GM18520 (cell line): ENCODE data around the gene CLCN5.
"Not testable (repeated sequence)": the region's sequence is repeated elsewhere in the genome, so short reads cannot be mapped to it uniquely, and the experiment has no call there.

Source experiments
- ATAC-seq: cut with Tn5 transposase; IDR thresholded peaks from one replicate; pipeline ENCODE4 v1.9.1; 2021; ENCODE audit not compliant: unreplicated experiment

Gene CLCN5

DNA sequence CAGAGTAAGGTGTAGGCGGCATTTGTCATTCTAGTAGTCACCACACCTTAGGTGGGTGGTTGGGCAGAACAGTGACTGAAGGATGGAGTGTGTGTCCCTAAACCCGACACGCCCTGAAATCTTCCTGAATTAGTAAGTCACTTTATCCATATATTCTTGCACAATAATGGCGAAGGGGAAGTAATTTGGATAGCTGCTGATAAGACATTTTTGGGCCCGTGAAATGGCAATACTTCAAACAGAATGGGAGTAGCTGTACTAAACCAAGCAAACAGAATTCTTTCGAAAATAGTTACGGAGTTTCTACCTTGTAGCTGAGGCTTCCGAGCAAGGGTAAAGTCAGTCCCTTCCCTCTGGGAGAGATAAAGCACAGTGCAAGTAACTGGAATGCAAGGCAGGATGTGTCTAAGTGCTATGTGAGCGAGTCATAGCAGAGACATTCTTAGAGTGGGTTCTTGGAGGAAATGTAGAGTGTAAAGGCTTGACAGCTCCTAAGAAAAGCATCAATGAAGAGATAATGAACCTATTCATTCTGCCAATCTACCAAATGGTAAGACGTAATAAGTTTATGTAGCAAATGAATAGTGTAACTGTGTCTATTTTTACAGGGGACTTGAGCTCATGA lies 72.8 kb downstream of the CLCN5 start:
- ATAC-seq, result no peak

DNA sequence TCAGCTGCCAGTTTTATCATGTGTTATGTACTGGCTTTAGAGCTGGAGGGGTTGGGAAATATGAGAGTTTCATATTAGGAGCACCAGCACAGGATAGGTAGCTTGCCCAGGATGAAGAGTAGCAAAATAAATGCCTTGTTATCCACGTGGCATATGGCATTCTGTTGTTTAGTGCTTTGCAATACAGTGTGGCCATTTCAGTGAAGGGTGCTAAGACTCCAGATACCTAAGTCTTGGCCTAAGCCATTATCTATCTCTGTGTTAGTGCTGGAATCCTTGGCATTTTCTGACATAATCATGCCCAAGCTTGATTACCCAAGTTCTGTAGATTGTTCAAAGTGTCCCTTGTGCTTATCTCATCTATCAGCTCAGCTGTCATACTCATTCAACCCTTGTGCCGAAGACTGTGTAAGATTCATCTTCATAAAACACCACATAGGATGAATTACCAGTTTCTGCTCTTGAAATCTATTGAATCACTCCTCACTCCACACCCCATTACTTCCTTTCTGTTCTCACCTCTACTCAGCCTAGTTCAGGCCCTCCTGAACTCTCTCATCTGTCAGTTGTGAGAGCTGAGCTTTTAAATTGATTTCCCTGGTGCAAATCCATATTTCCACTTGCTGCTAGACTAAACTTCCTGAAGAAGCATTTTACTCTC lies 73.5 kb downstream of the CLCN5 start:
- no peak for ATAC-seq

DNA sequence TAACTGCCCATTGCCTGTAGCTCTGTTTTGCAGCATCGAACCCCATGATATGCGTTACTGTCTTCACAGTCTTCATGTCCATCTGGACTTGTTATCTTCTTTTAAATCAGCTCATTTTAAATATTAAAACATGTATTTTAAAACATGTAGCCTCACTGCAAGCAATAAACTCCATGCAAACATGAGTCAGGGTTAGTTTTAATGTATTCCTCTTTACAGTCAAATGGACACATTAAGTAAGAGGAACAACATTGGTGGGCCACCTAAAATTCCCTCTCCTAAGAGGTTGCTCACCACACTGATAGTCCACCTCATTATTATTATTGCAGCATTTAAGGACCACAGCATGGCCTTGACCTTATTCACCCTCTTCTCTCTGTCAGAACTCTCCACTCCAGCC lies 74.1 kb downstream of the CLCN5 start:
- ATAC-seq, result no peak

DNA sequence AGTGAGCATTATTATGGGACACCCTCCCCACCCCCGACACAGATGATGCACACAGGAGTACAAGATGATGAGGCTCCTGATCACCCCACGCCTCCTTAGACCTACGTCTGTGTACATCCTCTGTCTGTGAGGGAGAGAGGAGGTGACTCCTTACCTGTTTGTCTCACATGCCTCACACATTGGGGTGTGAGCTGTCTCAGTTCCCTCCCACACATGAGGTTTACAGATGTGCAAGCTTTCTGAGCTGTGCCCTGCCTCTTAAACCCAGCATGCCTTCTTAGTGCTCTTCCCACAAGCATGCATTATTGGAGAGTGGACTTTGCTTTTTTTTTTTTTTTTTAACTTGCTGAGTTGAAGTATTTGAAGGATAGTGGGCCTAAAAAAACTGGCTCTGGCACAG lies 76.7 kb downstream of the CLCN5 start:
- no peak for ATAC-seq

DNA sequence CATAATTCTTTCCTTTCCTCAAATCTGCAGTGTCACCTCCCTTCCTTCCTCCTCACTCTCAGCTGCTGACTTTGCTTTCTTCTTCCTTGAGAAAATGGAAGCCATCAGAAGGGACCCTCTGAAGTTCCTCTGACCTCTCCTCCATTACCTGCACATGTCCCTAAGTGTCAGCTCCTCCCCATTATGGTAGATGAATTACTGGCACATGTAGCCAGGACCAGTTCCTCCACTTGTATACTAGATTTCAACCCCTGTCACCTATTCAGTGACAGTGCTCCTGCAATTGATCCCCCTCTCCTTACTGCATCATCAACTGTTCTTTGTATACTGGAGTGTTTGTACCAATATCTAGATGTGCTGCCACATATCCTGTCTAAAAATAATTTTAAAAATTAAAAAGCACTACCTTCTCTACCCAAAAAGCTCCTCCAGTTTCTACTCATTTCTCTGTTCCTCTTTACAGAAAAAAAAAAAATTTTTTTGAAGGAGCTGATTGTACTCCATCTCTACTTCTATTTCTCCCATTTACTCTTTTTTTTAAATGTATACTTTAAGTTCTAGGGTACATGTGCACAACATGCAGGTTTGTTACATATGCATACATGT lies 78.6 kb downstream of the CLCN5 start:
- ATAC-seq, result no peak

DNA sequence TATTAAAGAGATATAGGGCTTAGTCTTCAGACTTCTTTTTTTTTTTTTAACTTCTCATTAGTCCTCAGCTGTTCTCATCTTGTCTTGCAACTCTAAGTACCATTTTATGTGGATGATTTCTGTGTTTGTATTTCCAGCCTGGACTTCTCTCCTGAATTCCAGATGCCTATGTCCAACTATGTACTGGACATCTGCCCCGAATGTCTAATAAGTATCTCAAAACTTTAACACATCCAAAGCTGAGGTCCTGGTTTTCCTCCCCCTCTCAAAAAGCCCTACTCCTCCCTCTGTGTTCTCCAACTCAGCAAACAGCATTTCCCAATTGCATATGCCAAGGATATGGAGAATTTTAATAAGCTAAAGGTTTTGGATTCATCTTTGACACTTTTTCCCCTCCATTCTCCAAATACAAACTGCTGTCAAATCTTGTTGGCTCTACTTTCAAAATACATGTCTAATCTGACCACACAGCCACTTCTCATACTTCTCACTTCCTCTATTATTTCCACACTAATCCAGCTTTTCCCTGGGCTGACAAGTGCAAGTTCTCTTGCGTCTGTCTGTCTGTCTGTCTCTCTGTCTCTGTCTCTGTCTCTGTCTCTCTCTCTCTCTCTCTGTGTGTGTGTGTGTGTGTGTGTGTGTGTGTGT lies 79.8 kb downstream of the CLCN5 start:
- no peak for ATAC-seq

DNA sequence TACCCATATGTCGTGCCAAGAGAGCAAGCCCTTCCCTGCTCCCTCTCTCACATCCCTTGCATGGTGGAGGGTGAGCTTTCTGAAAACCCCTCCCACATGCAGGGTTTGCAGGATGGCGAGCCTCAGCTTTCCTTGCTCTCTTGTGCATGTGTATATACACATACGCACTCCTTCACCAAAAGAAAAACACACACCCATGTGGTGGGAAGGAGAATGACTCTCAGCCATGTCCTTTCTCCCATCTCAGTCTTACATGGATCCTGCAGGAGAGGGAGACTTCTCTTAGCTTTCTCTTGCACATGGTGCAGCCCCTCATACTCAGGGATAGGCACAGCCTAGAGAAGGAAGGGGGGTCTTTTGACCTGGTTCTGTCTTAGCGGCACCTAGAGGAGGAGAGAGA lies 81.1 kb downstream of the CLCN5 start:
- ATAC-seq, result no peak

DNA sequence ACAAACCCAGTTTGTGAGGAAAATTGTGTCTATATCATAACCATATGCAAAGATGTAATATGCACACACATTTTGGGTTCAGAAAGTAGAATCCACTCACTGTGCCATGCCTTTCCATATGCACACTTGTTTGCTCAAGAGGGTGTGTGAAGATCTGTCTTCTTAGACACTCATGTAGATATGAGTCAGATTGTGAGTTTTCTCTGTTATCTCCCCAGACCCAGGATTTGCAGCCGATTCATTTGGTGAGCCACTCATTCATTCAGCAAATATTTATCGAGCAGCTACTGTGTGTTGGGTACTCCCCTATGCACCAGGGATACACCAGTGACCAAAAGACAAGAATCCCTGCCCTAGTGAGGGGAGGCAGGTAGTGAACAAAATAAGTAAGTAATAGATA lies 81.5 kb downstream of the CLCN5 start:
- ATAC-seq, result no peak

DNA sequence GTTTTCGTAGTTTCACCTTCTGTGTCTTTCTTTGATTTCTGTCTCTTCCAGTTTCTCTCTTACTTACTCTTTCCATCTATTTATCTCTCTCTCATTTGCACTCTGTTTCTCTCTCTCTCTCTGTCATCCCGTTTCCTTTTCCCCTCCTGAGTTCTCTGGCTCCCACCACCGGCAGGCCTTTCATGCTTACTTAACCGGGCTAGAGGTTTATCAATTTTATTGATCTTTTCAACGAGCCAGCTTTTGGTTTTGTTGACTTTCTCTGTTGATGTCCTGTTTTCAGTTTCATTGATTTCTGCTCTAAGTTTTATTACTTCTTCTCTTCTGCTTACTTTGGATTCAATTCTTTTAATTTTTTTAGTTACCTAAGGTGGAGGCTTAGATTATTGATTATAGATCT lies 103.2 kb downstream of the CLCN5 start:
- ATAC-seq, result not testable (repeated sequence)

DNA sequence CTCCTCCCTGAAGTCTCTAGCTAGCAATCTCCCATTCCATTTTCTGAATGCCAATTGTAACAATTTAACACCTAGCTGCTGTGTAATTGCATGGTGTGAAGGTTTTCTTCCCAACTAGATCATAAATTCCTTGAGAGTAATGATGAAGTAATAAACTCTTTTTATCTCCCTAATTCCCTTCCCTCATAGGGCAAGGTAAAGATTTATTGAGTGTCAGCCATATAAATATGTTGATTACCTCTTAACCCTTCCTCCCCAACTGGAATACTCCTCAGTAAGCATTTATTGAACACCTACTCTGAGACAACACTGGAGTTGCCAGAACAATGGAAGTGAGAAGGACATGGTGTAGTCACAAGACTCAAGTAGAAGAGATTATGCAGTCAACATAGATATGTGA lies 112.7 kb downstream of the CLCN5 start:
- no peak for ATAC-seq

DNA sequence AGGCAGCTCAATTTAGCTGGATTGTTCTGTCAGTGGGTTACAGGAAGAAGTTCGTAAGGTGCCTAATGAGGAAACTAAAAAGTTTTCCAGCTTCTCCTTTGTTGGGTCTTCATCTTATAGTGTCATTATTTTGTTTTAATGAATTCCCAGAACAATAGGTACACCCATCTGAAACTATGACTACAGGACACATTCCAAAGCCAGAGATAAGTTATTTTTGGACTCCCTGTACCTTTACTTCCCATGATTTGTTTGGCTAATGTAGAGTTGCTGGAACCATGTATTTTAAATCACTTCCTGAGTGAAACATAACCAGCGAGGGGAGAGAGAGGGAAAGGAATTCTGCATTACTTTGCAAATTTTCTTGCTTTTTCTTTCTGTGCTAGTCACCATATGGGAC lies 114.0 kb downstream of the CLCN5 start:
- ATAC-seq, result no peak

DNA sequence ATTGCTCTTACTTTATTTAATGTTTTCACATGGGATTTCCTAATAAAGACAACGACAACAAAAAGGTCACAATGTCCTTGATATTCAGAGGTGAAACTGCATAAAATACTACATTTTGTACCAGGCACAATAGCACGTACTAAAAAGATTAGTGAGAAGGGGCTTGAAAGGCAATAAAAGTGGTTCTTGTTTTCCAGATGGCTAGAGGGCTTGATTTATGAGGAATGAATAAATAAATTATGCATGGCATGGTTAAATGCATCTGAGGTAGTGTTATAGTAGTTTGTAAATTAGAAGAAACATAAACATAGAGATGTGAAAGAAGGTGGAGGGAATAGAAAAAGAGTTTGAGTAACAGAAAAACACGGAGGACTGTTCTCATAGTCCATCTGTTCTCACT lies 123.4 kb downstream of the CLCN5 start:
- no peak for ATAC-seq

DNA sequence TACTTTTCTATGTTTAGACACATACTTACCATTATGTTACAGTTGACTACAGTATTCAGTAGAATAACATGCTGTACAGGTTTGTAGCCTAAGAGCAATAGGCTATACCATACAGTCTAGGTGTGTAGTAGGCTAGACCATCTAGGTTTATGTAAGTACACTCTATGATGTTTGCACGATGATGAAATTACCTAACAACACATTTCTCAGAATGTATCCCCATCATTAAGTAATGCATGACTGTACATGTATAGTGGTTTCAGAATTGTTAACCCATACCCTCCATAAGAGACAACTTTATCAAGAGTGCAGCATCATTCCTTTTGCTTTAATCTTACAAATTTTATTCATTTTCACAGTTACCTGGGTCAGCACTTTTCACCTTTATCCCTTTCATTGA lies 126.8 kb downstream of the CLCN5 start:
- no peak for ATAC-seq

DNA sequence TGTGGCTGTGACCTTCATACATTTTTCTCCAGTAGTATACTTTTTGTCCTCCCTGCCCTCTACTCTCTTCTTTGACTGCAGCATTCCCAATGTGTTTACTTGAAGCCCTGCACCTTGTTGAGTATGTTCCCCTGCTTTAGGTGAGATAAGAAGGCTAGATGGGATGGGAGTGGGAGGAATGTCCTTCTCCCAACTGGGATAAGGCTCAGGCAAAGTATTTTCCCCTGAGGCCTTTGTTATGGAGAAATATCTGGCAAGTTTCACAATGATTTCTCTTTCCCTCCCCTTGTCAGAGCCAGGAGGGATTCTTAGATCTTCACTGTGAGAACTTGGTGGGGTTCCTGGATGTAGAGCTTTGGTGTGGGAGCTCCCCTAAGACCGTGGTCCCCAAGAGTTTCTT lies 131.8 kb downstream of the CLCN5 start:
- ATAC-seq, result no peak

DNA sequence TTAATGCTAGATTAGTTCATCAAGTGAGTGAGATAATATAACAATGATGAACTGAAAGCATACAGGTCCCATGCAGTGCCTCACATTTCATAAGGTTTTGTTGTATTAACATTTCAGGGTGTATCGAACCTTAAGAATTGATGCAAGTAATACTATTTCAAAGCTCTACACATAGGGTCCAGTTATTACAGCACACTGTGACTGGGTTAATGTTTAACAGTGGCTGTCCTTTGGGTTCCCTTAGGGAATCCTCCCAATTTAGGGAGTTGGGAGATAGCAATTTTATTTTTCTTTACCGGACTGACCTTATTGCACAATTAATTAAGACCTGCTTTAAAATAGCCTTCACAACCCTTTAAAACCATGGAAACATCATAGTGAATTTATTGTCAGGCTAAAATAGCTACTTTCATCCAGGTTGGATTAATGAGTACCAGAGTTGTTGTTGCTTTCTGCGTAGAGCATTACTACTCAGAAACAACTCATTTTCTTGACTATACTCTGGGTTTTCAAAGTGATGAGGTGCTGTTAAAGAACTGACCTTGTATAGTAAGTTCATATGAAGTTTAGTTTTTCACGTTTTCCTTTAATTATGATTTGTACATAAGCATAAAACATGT lies 144.0 kb downstream of the CLCN5 start:
- ATAC-seq, result no peak

DNA sequence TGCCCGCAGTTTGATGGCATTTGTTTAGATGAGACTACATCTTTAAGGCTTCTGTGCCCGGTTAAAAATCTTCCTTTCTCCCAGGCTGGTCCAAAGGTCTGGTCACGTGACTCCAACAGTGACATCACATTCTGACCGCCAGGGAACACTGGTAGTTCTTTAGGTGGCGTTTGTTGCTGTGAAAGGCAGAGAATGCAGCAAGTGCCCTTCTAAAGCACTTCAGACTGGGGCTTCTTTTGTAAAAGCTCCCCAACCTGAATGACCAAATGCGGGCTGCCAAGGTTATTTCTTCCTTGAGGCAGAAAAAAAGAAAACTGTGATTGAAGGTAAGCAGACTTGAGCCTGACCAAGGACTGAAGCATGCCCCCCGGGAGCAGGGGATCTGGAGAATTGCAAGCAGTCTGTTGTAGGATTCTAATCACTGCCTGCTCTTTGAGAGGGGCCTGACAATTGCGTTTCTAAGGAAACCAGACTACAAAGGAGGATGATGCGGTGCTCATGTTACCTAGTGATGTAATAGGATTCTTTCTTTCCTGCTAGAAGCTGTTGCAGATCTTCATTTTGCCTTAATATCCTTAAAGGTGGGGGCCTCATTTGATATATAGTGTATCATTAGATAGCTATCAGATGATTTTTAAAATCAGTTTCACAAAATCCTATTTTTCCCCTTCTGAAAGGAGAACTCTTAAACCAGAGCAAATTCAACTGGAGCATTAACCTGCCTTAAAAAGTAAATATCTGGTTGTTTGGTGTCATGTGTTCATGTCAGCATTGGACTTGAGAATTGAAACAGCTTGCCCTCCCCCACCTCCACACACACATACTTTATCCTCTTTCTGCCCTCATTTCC lies 145.3 kb downstream of the CLCN5 start:
- no peak for ATAC-seq

DNA sequence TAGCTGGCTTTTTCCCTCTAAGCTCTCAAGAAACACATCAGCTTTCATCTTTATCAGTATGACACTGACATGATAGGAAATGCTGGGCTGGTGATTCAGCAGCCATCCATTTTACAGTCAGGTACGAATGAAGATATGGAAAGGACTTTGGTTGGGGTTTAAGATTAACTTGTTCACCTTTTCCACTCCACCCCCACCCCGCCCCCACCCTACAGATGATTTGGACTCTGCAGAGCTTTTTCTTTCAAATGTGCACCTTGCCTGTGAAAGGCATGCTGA lies 145.8 kb downstream of the CLCN5 start:
- no peak for ATAC-seq

DNA sequence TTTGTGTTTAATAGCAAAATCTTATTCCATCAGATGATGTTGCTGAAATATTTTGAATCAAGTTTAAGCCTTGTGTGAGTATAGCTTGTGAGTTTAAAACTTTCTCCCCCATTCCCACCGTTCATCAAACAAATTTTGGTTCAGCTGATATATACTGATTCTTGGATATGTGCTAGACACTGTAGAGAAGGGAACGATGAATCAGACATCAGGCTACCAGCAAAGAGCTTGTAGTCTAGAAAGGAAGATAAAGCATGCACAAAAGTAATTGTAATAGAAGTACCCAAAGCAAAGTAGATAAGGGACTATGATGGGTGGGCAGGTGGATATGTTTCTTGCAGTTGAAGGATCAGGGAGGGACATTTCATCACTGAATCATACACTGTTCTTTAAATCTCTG lies 146.5 kb downstream of the CLCN5 start:
- ATAC-seq, result no peak

DNA sequence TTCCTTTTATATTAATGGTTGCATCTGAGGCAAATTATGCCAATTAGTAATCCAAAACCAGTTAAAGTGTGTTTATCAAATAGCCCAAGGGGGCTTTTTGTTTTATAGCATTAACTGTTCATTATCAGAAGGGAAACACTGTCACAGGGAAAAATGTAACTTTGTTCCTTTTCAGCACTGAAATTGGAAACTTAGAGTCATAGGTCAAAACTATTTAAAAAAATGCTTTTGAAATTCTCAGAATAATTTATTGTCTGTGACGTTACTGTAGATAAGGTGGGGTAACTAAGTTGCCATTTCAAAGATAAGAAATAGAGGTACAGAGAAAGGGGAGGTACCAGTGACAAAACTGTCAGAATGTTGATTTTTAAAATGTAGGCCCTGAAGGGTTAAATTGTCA lies 149.1 kb downstream of the CLCN5 start:
- no peak for ATAC-seq

DNA sequence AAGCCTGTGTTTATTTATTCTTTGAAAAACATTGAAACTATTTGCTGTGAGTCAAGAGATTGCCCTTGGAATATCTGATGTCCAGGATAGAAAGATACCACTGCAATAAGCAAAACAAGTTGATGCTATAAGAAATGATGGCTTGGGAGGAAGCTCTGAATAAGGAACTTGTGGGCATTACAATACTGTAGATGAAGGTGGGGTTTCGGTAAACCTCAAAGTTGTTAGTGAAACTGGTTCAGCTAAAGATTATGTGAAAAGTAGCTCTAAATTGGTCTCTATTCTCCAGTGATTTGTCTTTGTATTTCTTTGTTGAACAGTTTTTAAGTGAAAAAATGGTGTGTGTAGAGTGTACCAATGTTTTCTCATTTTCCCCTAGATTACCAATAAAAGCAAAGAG lies 149.7 kb downstream of the CLCN5 start:
- ATAC-seq, result no peak

DNA sequence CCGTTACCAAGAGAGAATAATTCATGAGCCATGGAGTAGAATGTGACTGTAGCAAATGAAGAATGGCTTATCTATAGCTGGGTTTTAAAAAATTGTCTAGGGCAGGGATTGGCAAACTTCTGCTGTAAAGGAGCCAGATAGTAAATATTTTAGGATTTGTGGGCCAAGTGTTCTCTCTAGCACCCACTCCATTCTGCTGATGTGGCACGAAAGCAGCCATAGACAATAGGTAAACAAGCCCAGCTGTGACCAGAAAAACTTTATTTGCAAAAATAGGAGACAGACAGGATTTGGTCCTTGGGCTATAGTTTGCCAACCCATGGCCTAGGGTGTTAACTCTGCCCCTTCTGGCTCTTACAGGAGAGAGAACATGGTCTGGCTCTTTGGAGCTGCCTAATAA lies 151.2 kb downstream of the CLCN5 start:
- no peak for ATAC-seq
